KOPT-K1 (cell line): Measurements from ENCODE around the gene IKZF3.
"Not testable (repeated sequence)": the region's sequence is repeated elsewhere in the genome, so short reads cannot be mapped to it uniquely, and the experiment has no call there.

Source experiments
- H3K27ac ChIP-seq: fragments of 200-600 bp; sonication (generic); 2 replicates; pipeline ENCODE4 v1.5.1; 2016; ENCODE audit warnings: antibody characterized with exemption, mild to moderate bottlenecking, low read depth, low read length; ENCODE audit not compliant: poor library complexity, severe bottlenecking
- H3K36me3 ChIP-seq: fragments of 200-600 bp; sonication (generic); 2 replicates; pipeline ENCODE4 v1.5.1; 2017; ENCODE audit warnings: antibody characterized with exemption, mild to moderate bottlenecking, low read length, moderate library complexity; ENCODE audit not compliant: insufficient read depth
- H3K9me3 ChIP-seq: fragments of 200-600 bp; sonication (generic); 2 replicates; pipeline ENCODE4 v1.5.1; 2017; ENCODE audit warnings: antibody characterized with exemption, low read length, mild to moderate bottlenecking; ENCODE audit not compliant: insufficient read depth, poor library complexity, severe bottlenecking

Gene IKZF3

GRCh38 chr17:39863918-39864746 is at the start of gene IKZF3:
TSS of gene IKZF3 (minus strand) at chr17:39864312. CDS start at chr17:39864126, 186 bp downstream.
- no peaks in the 10 kb centered on the region for H3K36me3 ChIP-seq
- H3K27ac ChIP-seq = peak within 1 kb of the TSS; percentile 64
- H3K9me3 ChIP-seq = peaks cover 10% of the 10 kb centered on the region

- Histone ChIP-seq H3K27ac (no peak overlapping the region), H3K36me3 (peaks cover 90% of the 10 kb centered on the region), H3K9me3 (no peaks in the 10 kb centered on the region)
Observed at GRCh38 chr17:39908789-39909352, 44.8 kb upstream of the IKZF3 start.

- Histone ChIP-seq H3K9me3 (no peaks in the 10 kb centered on the region), H3K36me3 (peaks cover 51% of the 10 kb centered on the region), H3K27ac (peak overlapping the region; percentile 41)
Observed at GRCh38 chr17:39904990-39905288, 40.8 kb upstream of the IKZF3 start.

GRCh38 chr17:39903158-39903884 is 39.2 kb upstream of the IKZF3 start:
- no peaks in the 10 kb centered on the region for H3K9me3 ChIP-seq
- H3K36me3 ChIP-seq = peaks cover 37% of the 10 kb centered on the region
- H3K27ac ChIP-seq = peak overlapping the region; percentile 62

GRCh38 chr17:39902027-39902426 is 37.9 kb upstream of the IKZF3 start:
- not testable (repeated sequence) for H3K9me3 ChIP-seq, H3K27ac ChIP-seq
- H3K36me3 ChIP-seq = peaks cover 28% of the 10 kb centered on the region

GRCh38 chr17:39899215-39899614 is 35.1 kb upstream of the IKZF3 start:
- no peak overlapping the region for H3K27ac ChIP-seq
- no peaks in the 10 kb centered on the region; the same call in 1 of the 2 replicates for H3K36me3 ChIP-seq
- H3K9me3 ChIP-seq = no peaks in the 10 kb centered on the region

- Histone ChIP-seq H3K9me3 (no peaks in the 10 kb centered on the region), H3K36me3 (no peaks in the 10 kb centered on the region; the same call in 1 of the 2 replicates), H3K27ac (no peak overlapping the region)
Observed at GRCh38 chr17:39898088-39898487, 34.0 kb upstream of the IKZF3 start.

- H3K9me3 ChIP-seq = no peaks in the 10 kb centered on the region
- no peaks in the 10 kb centered on the region for H3K36me3 ChIP-seq
- peak overlapping the region; percentile 21 for H3K27ac ChIP-seq
Observed at GRCh38 chr17:39894681-39895376, 30.7 kb upstream of the IKZF3 start.

- Histone ChIP-seq H3K9me3 (no peaks in the 10 kb centered on the region), H3K36me3 (no peaks in the 10 kb centered on the region), H3K27ac (no peak overlapping the region)
Observed at GRCh38 chr17:39889200-39889599, 25.1 kb upstream of the IKZF3 start.

- Histone ChIP-seq H3K27ac (no peak overlapping the region), H3K9me3 (no peaks in the 10 kb centered on the region), H3K36me3 (no peaks in the 10 kb centered on the region)
Observed at GRCh38 chr17:39887078-39887477, 23.0 kb upstream of the IKZF3 start.

- H3K9me3 ChIP-seq, H3K36me3 ChIP-seq, H3K27ac ChIP-seq: not testable (repeated sequence)
Observed at GRCh38 chr17:39886102-39886501, 22.0 kb upstream of the IKZF3 start.

GRCh38 chr17:39872751-39873150 is 8.6 kb upstream of the IKZF3 start:
- peaks cover 8% of the 10 kb centered on the region for H3K9me3 ChIP-seq
- H3K27ac ChIP-seq = no peak overlapping the region

GRCh38 chr17:39871801-39872200 is 7.7 kb upstream of the IKZF3 start:
- H3K9me3 ChIP-seq = peaks cover 10% of the 10 kb centered on the region
- H3K27ac ChIP-seq = no peak overlapping the region
- no peaks in the 10 kb centered on the region for H3K36me3 ChIP-seq

More at GRCh38 chr17:39872751-39873150, 8.6 kb upstream of the IKZF3 start:
- no peaks in the 10 kb centered on the region for H3K36me3 ChIP-seq

GRCh38 chr17:39870776-39871175 is 6.7 kb upstream of the IKZF3 start:
- H3K36me3 ChIP-seq = no peaks in the 10 kb centered on the region
- H3K9me3 ChIP-seq = peaks cover 10% of the 10 kb centered on the region
- H3K27ac ChIP-seq = no peak overlapping the region

- no peak overlapping the region for H3K27ac ChIP-seq
Observed at GRCh38 chr17:39868554-39868942, 4.4 kb upstream of the IKZF3 start.

More at GRCh38 chr17:39868554-39868942, 4.4 kb upstream of the IKZF3 start:
- H3K9me3 ChIP-seq = peaks cover 10% of the 10 kb centered on the region
- H3K36me3 ChIP-seq = no peaks in the 10 kb centered on the region
